ENCODE measurements around the gene DBF4B. TPM values are rescaled to one million over a fixed set of nuclear protein-coding genes. Genes with fewer than 3 reads are reported as not detected.

DBF4B gene
- total RNA-seq, 4 donors from 2014 or later: 1.5 to 3.5 (median 2.5) TPM

GRCh38 chr17:44757918-44758413 is 49.5 kb downstream of the DBF4B start:
- TF ChIP-seq POLR2AphosphoS5 (IDR thresholded peaks at IDR 0.05) (no peak), POLR2A (IDR thresholded peaks at IDR 0.05) (no peak), CTCF (IDR thresholded peaks at IDR 0.05) (no peak), EP300 (IDR thresholded peaks at IDR 0.05; ENCODE audit: low read depth) (no peak)
- Histone ChIP-seq H3K4me1 (peaks cover 5 to 13% (median 13%) of the 10 kb centered on the region in 4 donors), H3K27ac (no peak overlapping the region), H3K9me3 (no peaks in the 10 kb centered on the region), H3K36me3 (no peaks in the 10 kb centered on the region), H3K4me3 (peak overlapping the region in 1 of 4 donors; percentile 48), H3K27me3 (peaks cover 54% of the 10 kb centered on the region)
- intact Hi-C loops (cut with DNase I; ENCODE audit: low total_unique reads) (no loop called here), in situ Hi-C loops (cut with MboI; ENCODE audit: low pct_ligation_motif_present in 1 of 4, low pct_unique_long_range_greater_than_20kb in 1 of 4, low sequenced_read_pairs in 3 of 4) (no loop called here)
- no peak for DNase-seq
- WGBS, 2 donors (ENCODE audit: low coverage in 1 of 2): 45% methylated on average over 4 of the region's 5 CpGs; no CpG with 5 or more reads in 1 of the 2 donors

- Histone ChIP-seq H3K27ac (no peak within 1 kb of the TSS), H3K36me3 (no peaks in the 10 kb centered on the region), H3K27me3 (peaks cover 54% of the 10 kb centered on the region), H3K4me1 (peaks cover 5 to 13% (median 13%) of the 10 kb centered on the region in 4 donors), H3K9me3 (no peaks in the 10 kb centered on the region), H3K4me3 (peak within 1 kb of the TSS; percentile 23 to 48 (median 31))
- TF ChIP-seq CTCF (IDR thresholded peaks at IDR 0.05) (no peak), POLR2A (IDR thresholded peaks at IDR 0.05) (no peak), POLR2AphosphoS5 (IDR thresholded peaks at IDR 0.05) (no peak), EP300 (IDR thresholded peaks at IDR 0.05; ENCODE audit: low read depth) (no peak)
- intact Hi-C loops (cut with DNase I; ENCODE audit: low total_unique reads): no loop called here
- in situ Hi-C loops (cut with MboI; ENCODE audit: low pct_ligation_motif_present in 1 of 4, low pct_unique_long_range_greater_than_20kb in 1 of 4, low sequenced_read_pairs in 3 of 4): no loop called here
- 30% methylated on average over 24 of the region's 74 CpGs; no CpG with 5 or more reads in 1 of the 2 donors for WGBS, 2 donors (ENCODE audit: low coverage in 1 of 2)
- no peak for DNase-seq
Measured at GRCh38 chr17:44758414-44759085, 50.1 kb downstream of the DBF4B start, which contains the start of gene ADAM11. TSS of gene ADAM11 (plus strand) at chr17:44758988. CDS start at chr17:44759200, 212 bp downstream.

- WGBS, 2 donors (ENCODE audit: low coverage in 1 of 2): 7% methylated on average over 12 of the region's 60 CpGs; no CpG with 5 or more reads in 1 of the 2 donors
- DNase-seq: no peak
Measured at GRCh38 chr17:44759086-44759915, 50.8 kb downstream of the DBF4B start.

More at GRCh38 chr17:44759086-44759915, 50.8 kb downstream of the DBF4B start:
- Histone ChIP-seq H3K4me3 (peak overlapping the region; percentile 23 to 48 (median 31)), H3K27ac (no peak overlapping the region), H3K9me3 (no peaks in the 10 kb centered on the region), H3K36me3 (no peaks in the 10 kb centered on the region), H3K27me3 (peaks cover 54% of the 10 kb centered on the region), H3K4me1 (peaks cover 5 to 13% (median 13%) of the 10 kb centered on the region in 4 donors)
- TF ChIP-seq POLR2A (IDR thresholded peaks at IDR 0.05) (no peak), CTCF (IDR thresholded peaks at IDR 0.05) (no peak), POLR2AphosphoS5 (IDR thresholded peaks at IDR 0.05) (no peak), EP300 (IDR thresholded peaks at IDR 0.05; ENCODE audit: low read depth) (no peak)
- in situ Hi-C loops (cut with MboI; ENCODE audit: low pct_ligation_motif_present in 1 of 4, low pct_unique_long_range_greater_than_20kb in 1 of 4, low sequenced_read_pairs in 3 of 4) (no loop called here), intact Hi-C loops (cut with DNase I; ENCODE audit: low total_unique reads) (no loop called here)
